GM19193 (cell line): ENCODE results near the gene WWOX.

Experiments
- POLR2A ChIP-seq: IDR thresholded peaks from 4 replicates; pipeline ENCODE4 v1.6.1; 2011; ENCODE audit not compliant: insufficient read depth, insufficient read length; ENCODE audit errors: extremely low read depth

WWOX gene

GRCh38 chr16:78985716-78986605 is 886.5 kb downstream of the WWOX start:
- no peak for TF ChIP-seq POLR2A

- TF ChIP-seq POLR2A: no peak
Measured at GRCh38 chr16:78987666-78988065, 888.2 kb downstream of the WWOX start.

- no peak for TF ChIP-seq POLR2A
Measured at GRCh38 chr16:78988361-78988969, 889.0 kb downstream of the WWOX start.

- no peak for TF ChIP-seq POLR2A
Measured at GRCh38 chr16:78990309-78990701, 890.9 kb downstream of the WWOX start.

- TF ChIP-seq POLR2A: no peak
Measured at GRCh38 chr16:78992001-78992400, 892.5 kb downstream of the WWOX start.

GRCh38 chr16:78993346-78993745 is 893.9 kb downstream of the WWOX start:
- no peak for TF ChIP-seq POLR2A

- no peak for TF ChIP-seq POLR2A
Measured at GRCh38 chr16:78994135-78994745, 894.8 kb downstream of the WWOX start.

- TF ChIP-seq POLR2A: no peak
Measured at GRCh38 chr16:78995441-78995840, 896.0 kb downstream of the WWOX start.

GRCh38 chr16:78996790-78997189 is 897.3 kb downstream of the WWOX start:
- TF ChIP-seq POLR2A: no peak

GRCh38 chr16:78998879-78999278 is 899.4 kb downstream of the WWOX start:
- no peak for TF ChIP-seq POLR2A

- no peak for TF ChIP-seq POLR2A
Measured at GRCh38 chr16:79001156-79001967, 901.9 kb downstream of the WWOX start.

- TF ChIP-seq POLR2A: no peak
Measured at GRCh38 chr16:79003026-79003609, 903.7 kb downstream of the WWOX start.

GRCh38 chr16:79004309-79004708 is 904.9 kb downstream of the WWOX start:
- no peak for TF ChIP-seq POLR2A

GRCh38 chr16:79005096-79005495 is 905.6 kb downstream of the WWOX start:
- TF ChIP-seq POLR2A: no peak
